Activated CD8-positive, alpha-beta memory T cell treated with anti-CD3 and anti-CD28 coated beads for 48 hours (primary cell): Measurements from ENCODE around the gene TSSK6.

Experiments used
- DNase-seq, 3 experiments: peaks; one replicate each; pipeline ENCODE4 v3.0.0-alpha.2; 2020; ENCODE audit warnings: low read depth in 2 of 3, low spot score in 2 of 3

The TSSK6 gene

GRCh38 chr19:19514881-19515641 lies at the start of gene TSSK6:
TSS of gene TSSK6 (minus strand) at chr19:19515548. CDS start at chr19:19515427, 121 bp downstream.
- no peak for DNase-seq

- no peak for DNase-seq
These were observed 48.0 kb upstream of the TSSK6 start for GRCh38 chr19:19563348-19563848.

- no peak for DNase-seq
These were observed 47.5 kb upstream of the TSSK6 start for GRCh38 chr19:19562665-19563347.

- DNase-seq = no peak
These were observed 46.8 kb upstream of the TSSK6 start for GRCh38 chr19:19561946-19562664.

- no peak for DNase-seq
These were observed 44.6 kb upstream of the TSSK6 start for GRCh38 chr19:19559931-19560330.

GRCh38 chr19:19558636-19559035 lies 43.3 kb upstream of the TSSK6 start:
- no peak for DNase-seq

GRCh38 chr19:19558055-19558454 lies 42.7 kb upstream of the TSSK6 start:
- no peak for DNase-seq

GRCh38 chr19:19554074-19555023 lies 39.0 kb upstream of the TSSK6 start:
- DNase-seq = peak; percentile 39 to 69 (median 53)

GRCh38 chr19:19553670-19554069 lies 38.3 kb upstream of the TSSK6 start:
- no peak for DNase-seq

GRCh38 chr19:19552798-19553197 lies 37.5 kb upstream of the TSSK6 start:
- no peak for DNase-seq

- no peak for DNase-seq
These were observed 36.5 kb upstream of the TSSK6 start for GRCh38 chr19:19551853-19552192.

GRCh38 chr19:19550972-19551852 lies 35.9 kb upstream of the TSSK6 start:
- no peak for DNase-seq

GRCh38 chr19:19550485-19550929 lies 35.2 kb upstream of the TSSK6 start:
- DNase-seq = no peak

GRCh38 chr19:19549804-19550464 lies 34.6 kb upstream of the TSSK6 start:
- DNase-seq = no peak

GRCh38 chr19:19548915-19549759 lies 33.8 kb upstream of the TSSK6 start:
- no peak for DNase-seq

- DNase-seq = no peak
These were observed 32.5 kb upstream of the TSSK6 start for GRCh38 chr19:19547674-19548336.

- no peak for DNase-seq
These were observed 31.4 kb upstream of the TSSK6 start for GRCh38 chr19:19546751-19547162.

GRCh38 chr19:19545707-19546106 lies 30.4 kb upstream of the TSSK6 start:
- DNase-seq = no peak
